Gastroesophageal sphincter (tissue), 4 donors: ENCODE measurements around the gene PIP5K1C. TPM values are rescaled to one million over a fixed set of nuclear protein-coding genes. Genes with fewer than 3 reads are reported as not detected.
A peak's percentile ranks its signal among the peaks of the same experiment; 100 is the strongest.

Experiments
- ATAC-seq: fragments of 150-250 bp; one replicate; pipeline ENCODE4 v1.9.1; 2016; ENCODE audit warnings: mild to moderate bottlenecking, moderate library complexity
- H3K27ac ChIP-seq, 4 donors: fragments of 200-600 bp; sonication (generic) in 3 of 4; 1 replicate in 3 of 4; 2 replicates in 1 of 4; pipeline ENCODE4 v1.5.1; 2016 to 2019
- H3K27me3 ChIP-seq: fragments of 200-600 bp; sonication (generic); one replicate; pipeline ENCODE4 v1.5.1; 2019
- H3K36me3 ChIP-seq, 2 donors: fragments of 200-600 bp; sonication (generic); one replicate each; pipeline ENCODE4 v1.5.1; 2019; ENCODE audit warnings: control low read depth in 1 of 2
- H3K4me1 ChIP-seq, 3 donors: fragments of 200-600 bp; sonication (generic); 1 replicate in 2 of 3; 2 replicates in 1 of 3; pipeline ENCODE4 v1.5.1; 2016 to 2019; ENCODE audit warnings: control low read depth in 2 of 3
- H3K4me3 ChIP-seq, 2 donors: fragments of 200-600 bp; sonication (generic); one replicate each; pipeline ENCODE4 v1.5.1; 2019; ENCODE audit warnings: mild to moderate bottlenecking in 1 of 2, moderate library complexity in 1 of 2
- H3K9me3 ChIP-seq, 3 donors: fragments of 200-600 bp; sonication (generic); one replicate each; pipeline ENCODE4 v1.5.1; 2017 to 2019; ENCODE audit warnings: control low read depth in 2 of 3
- CTCF ChIP-seq, 4 experiments: fragments of 200-600 bp in 2 of 4; fragments of 450-650 bp in 2 of 4; sonication (generic) in 1 of 4; IDR thresholded peaks; one replicate each; pipeline ENCODE4 v1.5.1; 2017 to 2019; ENCODE audit warnings: antibody characterized with exemption in 4 of 4, mild to moderate bottlenecking in 2 of 4, moderate library complexity in 2 of 4
- EP300 ChIP-seq: sonication (generic); formaldehyde crosslinking; IDR thresholded peaks from one replicate; pipeline ENCODE4 v1.6.1; 2017; ENCODE audit warnings: antibody characterized with exemption, mild to moderate bottlenecking
- POLR2A ChIP-seq, 2 donors: fragments of 450-650 bp; IDR thresholded peaks; one replicate each; pipeline ENCODE4 v1.6.1; 2017; ENCODE audit warnings: antibody characterized with exemption in 2 of 2, mild to moderate bottlenecking in 2 of 2, moderate library complexity in 1 of 2
- POLR2AphosphoS5 ChIP-seq: sonication (generic); formaldehyde crosslinking; IDR thresholded peaks from one replicate; pipeline ENCODE4 v1.6.1; 2017; ENCODE audit warnings: antibody characterized with exemption
- WGBS, 2 donors: methylation state at CpG; one replicate each; pipeline ENCODE4 v1.1.5; 2018; ENCODE audit warnings: low coverage in 1 of 2; 5-methylcytosine and 5-hydroxymethylcytosine counted together
- total RNA-seq, 4 donors: library from RNA; depleted of rRNA; stranded (reverse); fragments of >200 nt; gene quantifications; one replicate each; pipeline ENCODE4 v1.1.0, GENCODE V29; 2016

The PIP5K1C gene
- total RNA-seq, 4 donors from 2014 or later, result 50.8 to 165 (median 61.5) TPM

GRCh38 chr19:3653865-3654513 lies 46.3 kb downstream of the PIP5K1C start:
- Histone ChIP-seq H3K27me3 (no peaks in the 10 kb centered on the region), H3K9me3 (no peaks in the 10 kb centered on the region), H3K27ac (no peak overlapping the region), H3K36me3 (peaks cover 0 to 93% of the 10 kb centered on the region in 2 donors), H3K4me3 (no peak overlapping the region), H3K4me1 (peaks cover 0 to 8% (median 0%) of the 10 kb centered on the region in 3 donors)
- no peak for TF ChIP-seq EP300
- TF ChIP-seq POLR2AphosphoS5, result no peak
- no peak for TF ChIP-seq CTCF (IDR thresholded peaks at IDR 0.05)
- no peak for TF ChIP-seq POLR2A (IDR thresholded peaks at IDR 0.05)
- 80 to 93% methylated on average over 2 to 7 of the region's 20 CpGs for WGBS, 2 donors
- no peak for ATAC-seq

DNA sequence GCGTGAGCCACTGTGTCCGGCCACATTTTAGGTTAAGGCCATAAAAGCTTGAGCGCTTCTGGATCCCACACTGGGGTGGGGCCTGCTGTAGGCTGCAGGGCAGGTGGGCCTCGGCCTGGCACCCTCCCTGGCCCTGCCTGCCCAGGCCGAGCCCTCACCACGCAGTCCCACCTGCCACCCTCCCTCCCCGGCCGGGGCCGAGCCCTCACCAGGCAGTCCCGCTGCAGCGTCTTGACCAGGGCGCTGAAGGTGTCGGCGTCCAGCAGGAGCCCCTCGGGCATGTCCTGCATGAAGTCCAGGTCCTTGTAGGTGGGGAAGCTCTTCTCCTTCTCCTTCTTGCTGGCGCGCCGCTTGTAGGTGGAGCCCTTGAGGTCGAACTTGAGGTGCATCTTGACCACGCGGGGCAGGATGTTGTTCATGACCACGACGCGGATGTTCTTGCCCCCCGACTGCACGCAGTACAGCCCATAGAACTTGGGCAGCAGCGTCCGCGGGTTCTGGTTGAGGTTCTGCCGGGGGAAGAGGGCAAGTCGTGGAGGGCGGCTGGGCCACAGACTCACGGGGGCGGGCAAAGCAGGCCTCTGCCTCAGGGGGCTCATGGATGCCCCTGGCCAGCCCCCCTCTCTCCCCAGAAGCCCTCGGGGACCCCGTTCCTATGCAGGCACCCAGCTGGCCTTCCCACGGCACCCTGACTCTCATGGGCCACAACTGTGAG lies 47.0 kb downstream of the PIP5K1C start:
- Histone ChIP-seq H3K4me1 (peaks cover 0 to 8% (median 0%) of the 10 kb centered on the region in 3 donors), H3K4me3 (no peak overlapping the region), H3K27ac (no peak overlapping the region), H3K27me3 (no peaks in the 10 kb centered on the region), H3K36me3 (peaks cover 0 to 92% of the 10 kb centered on the region in 2 donors), H3K9me3 (no peaks in the 10 kb centered on the region)
- no peak for ATAC-seq
- TF ChIP-seq EP300, result no peak
- no peak for TF ChIP-seq CTCF (IDR thresholded peaks at IDR 0.05)
- TF ChIP-seq POLR2A (IDR thresholded peaks at IDR 0.05), result no peak
- TF ChIP-seq POLR2AphosphoS5, result no peak
- no CpG with 5 or more reads among the region's 37 CpGs for WGBS, 2 donors

GRCh38 chr19:3652422-3652821 lies 47.8 kb downstream of the PIP5K1C start:
- peaks cover 0 to 8% (median 0%) of the 10 kb centered on the region in 3 donors for H3K4me1 ChIP-seq
- no peak overlapping the region for H3K27ac ChIP-seq
- no peaks in the 10 kb centered on the region for H3K9me3 ChIP-seq
- H3K4me3 ChIP-seq, result no peak overlapping the region
- peaks cover 0 to 92% of the 10 kb centered on the region in 2 donors for H3K36me3 ChIP-seq
- no peaks in the 10 kb centered on the region for H3K27me3 ChIP-seq
- TF ChIP-seq CTCF (IDR thresholded peaks at IDR 0.05) (no peak), EP300 (no peak), POLR2AphosphoS5 (no peak), POLR2A (IDR thresholded peaks at IDR 0.05) (no peak)
- no peak for ATAC-seq
- WGBS, 2 donors, result 54% methylated on average over 6 of the region's 14 CpGs; no CpG with 5 or more reads in 1 of the 2 donors

DNA sequence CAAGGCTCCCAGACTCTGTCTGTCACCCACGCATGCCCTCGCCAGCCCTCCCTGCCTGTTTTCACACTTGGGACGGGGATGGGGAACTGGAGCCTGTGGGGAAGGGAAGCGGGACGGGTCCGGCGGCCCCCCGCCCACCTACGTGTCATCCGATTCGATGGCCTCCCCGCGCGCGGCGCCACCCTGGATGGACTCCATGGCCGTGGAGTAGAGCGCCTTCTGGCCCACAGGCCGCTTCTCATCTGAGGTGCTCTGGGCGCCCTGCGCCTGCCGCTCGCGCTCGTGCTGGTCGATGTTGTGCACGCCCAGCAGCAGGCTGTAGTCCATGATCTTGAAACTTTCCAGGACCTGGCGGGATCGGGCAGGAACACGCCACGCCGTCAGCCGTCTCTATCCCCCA lies 48.6 kb downstream of the PIP5K1C start:
- H3K4me1 ChIP-seq, result peaks cover 0 to 8% (median 0%) of the 10 kb centered on the region in 3 donors
- no peak overlapping the region for H3K4me3 ChIP-seq
- H3K27me3 ChIP-seq, result no peaks in the 10 kb centered on the region
- H3K9me3 ChIP-seq, result no peaks in the 10 kb centered on the region
- no peak for ATAC-seq
- H3K27ac ChIP-seq, result no peak overlapping the region
- 100% methylated on average over 4 to 7 of the region's 33 CpGs for WGBS, 2 donors
- peaks cover 0 to 92% of the 10 kb centered on the region in 2 donors for H3K36me3 ChIP-seq
- TF ChIP-seq POLR2AphosphoS5 (no peak), POLR2A (IDR thresholded peaks at IDR 0.05) (no peak), EP300 (no peak), CTCF (IDR thresholded peaks at IDR 0.05) (no peak)

- H3K36me3 ChIP-seq, result peaks cover 0 to 92% of the 10 kb centered on the region in 2 donors
- H3K27ac ChIP-seq, result peak overlapping the region in 1 of 4 donors; percentile 10
- TF ChIP-seq POLR2A (IDR thresholded peaks at IDR 0.05) (no peak), POLR2AphosphoS5 (no peak), EP300 (no peak), CTCF (IDR thresholded peaks at IDR 0.05) (no peak)
- peaks cover 0 to 9% (median 0%) of the 10 kb centered on the region in 3 donors for H3K4me1 ChIP-seq
- no peaks in the 10 kb centered on the region for H3K27me3 ChIP-seq
- no CpG with 5 or more reads among the region's 16 CpGs for WGBS, 2 donors
- ATAC-seq, result no peak
- no peaks in the 10 kb centered on the region for H3K9me3 ChIP-seq
- no peak overlapping the region for H3K4me3 ChIP-seq
Measured at GRCh38 chr19:3649888-3650287, 50.4 kb downstream of the PIP5K1C start.
